Mesenchymal stem cell (in vitro differentiated cells and primary cell): Measurements from ENCODE around the gene ORM1.

Source experiments
- DNase-seq: peaks from one replicate; pipeline ENCODE4 v3.0.0-alpha.2; 2013
- H2AFZ ChIP-seq: one replicate; pipeline ENCODE4 v1.6.1; 2013; ENCODE audit warnings: low read depth, mild to moderate bottlenecking, control low read depth, inconsistent platforms, low read length, moderate library complexity
- H2AK5ac ChIP-seq: 2 replicates; pipeline ENCODE4 v1.6.1; 2013; ENCODE audit warnings: low read length, moderate library complexity, mild to moderate bottlenecking, inconsistent platforms; ENCODE audit not compliant: severe bottlenecking
- H2BK120ac ChIP-seq: one replicate; pipeline ENCODE4 v1.6.1; 2013; ENCODE audit warnings: low read depth, mild to moderate bottlenecking, inconsistent platforms, low read length, moderate library complexity
- H2BK12ac ChIP-seq, 2 experiments: one replicate each; pipeline ENCODE4 v1.6.1; 2013; ENCODE audit warnings: inconsistent platforms in 2 of 2, low read length in 2 of 2, mild to moderate bottlenecking in 2 of 2, moderate library complexity in 2 of 2, control low read depth in 1 of 2
- H2BK15ac ChIP-seq: one replicate; pipeline ENCODE4 v1.6.1; 2013; ENCODE audit warnings: mild to moderate bottlenecking, low read depth, inconsistent platforms; ENCODE audit not compliant: poor library complexity, severe bottlenecking
- H2BK5ac ChIP-seq: 2 replicates; pipeline ENCODE4 v1.6.1; 2013; ENCODE audit warnings: low read depth, mild to moderate bottlenecking, low read length, control low read depth, inconsistent platforms; ENCODE audit not compliant: poor library complexity, severe bottlenecking
- H3K14ac ChIP-seq, 2 experiments: one replicate each; pipeline ENCODE4 v1.6.1; 2013; ENCODE audit warnings: inconsistent platforms in 2 of 2, low read length in 2 of 2, control low read depth in 1 of 2, mild to moderate bottlenecking in 1 of 2, moderate library complexity in 1 of 2
- H3K18ac ChIP-seq, 2 experiments: one replicate each; pipeline ENCODE4 v1.6.1; 2013; ENCODE audit warnings: inconsistent platforms in 2 of 2, low read length in 2 of 2, control low read depth in 1 of 2, low read depth in 1 of 2, mild to moderate bottlenecking in 1 of 2
- H3K23ac ChIP-seq, 2 experiments: one replicate each; pipeline ENCODE4 v1.6.1; 2013; ENCODE audit warnings: inconsistent platforms in 2 of 2, low read length in 2 of 2, mild to moderate bottlenecking in 2 of 2, moderate library complexity in 2 of 2, control low read depth in 1 of 2
- H3K27ac ChIP-seq: 2 replicates; pipeline ENCODE4 v1.5.1; 2013; ENCODE audit warnings: mild to moderate bottlenecking, moderate library complexity, low read length, control low read depth, inconsistent platforms; ENCODE audit not compliant: poor library complexity, severe bottlenecking
- H3K27me3 ChIP-seq, 2 experiments: 2 replicates each; pipeline versions ENCODE4 v1.6.1 to v1.7.0; 2013; ENCODE audit warnings: low read length in 2 of 2, mild to moderate bottlenecking in 2 of 2, moderate library complexity in 2 of 2, control low read depth in 1 of 2, inconsistent platforms in 1 of 2; ENCODE audit not compliant: control insufficient read depth in 1 of 2, insufficient read depth in 1 of 2
- H3K36me3 ChIP-seq, 2 experiments: 2 replicates each; pipeline versions ENCODE4 v1.6.1 to v1.7.0; 2013; ENCODE audit warnings: low read length in 2 of 2, control low read depth in 1 of 2, inconsistent platforms in 1 of 2, low read depth in 1 of 2, mild to moderate bottlenecking in 1 of 2; ENCODE audit not compliant: insufficient read depth in 2 of 2, control insufficient read depth in 1 of 2
- H3K4ac ChIP-seq, 2 experiments: one replicate each; pipeline ENCODE4 v1.6.1; 2013; ENCODE audit warnings: inconsistent platforms in 2 of 2, low read length in 2 of 2, mild to moderate bottlenecking in 2 of 2, moderate library complexity in 2 of 2, control low read depth in 1 of 2, low read depth in 1 of 2
- H3K4me1 ChIP-seq: 2 replicates; pipeline ENCODE4 v1.6.1; 2013; ENCODE audit warnings: low read depth, low read length, control low read depth; ENCODE audit not compliant: control insufficient read depth, insufficient read depth
- H3K4me2 ChIP-seq: 2 replicates; pipeline ENCODE4 v1.6.1; 2013; ENCODE audit warnings: low read length, mild to moderate bottlenecking, inconsistent platforms; ENCODE audit not compliant: poor library complexity, severe bottlenecking
- H3K4me3 ChIP-seq, 2 experiments: 2 replicates each; pipeline versions ENCODE4 v1.5.1 to v1.7.0; 2013; ENCODE audit warnings: low read length in 2 of 2, mild to moderate bottlenecking in 2 of 2, control low read depth in 1 of 2, low read depth in 1 of 2; ENCODE audit not compliant: insufficient read depth in 1 of 2
- H3K79me1 ChIP-seq: replicated peaks from 2 replicates; pipeline ENCODE4 v1.6.1; 2013; ENCODE audit warnings: mild to moderate bottlenecking, control low read depth, low read length, inconsistent platforms; ENCODE audit not compliant: poor library complexity, severe bottlenecking
- H3K9ac ChIP-seq: 2 replicates; pipeline ENCODE4 v1.7.0; 2013; ENCODE audit warnings: mild to moderate bottlenecking, low read length, moderate library complexity
- H3K9me3 ChIP-seq: 2 replicates; pipeline ENCODE4 v1.7.0; 2013; ENCODE audit warnings: mild to moderate bottlenecking, low read length; ENCODE audit not compliant: control insufficient read depth
- H4K8ac ChIP-seq: one replicate; pipeline ENCODE4 v1.6.1; 2013; ENCODE audit warnings: inconsistent platforms, mild to moderate bottlenecking, low read length, moderate library complexity
- H4K91ac ChIP-seq: one replicate; pipeline ENCODE4 v1.6.1; 2013; ENCODE audit warnings: mild to moderate bottlenecking, low read length, inconsistent platforms
- WGBS: methylation state at CpG from one replicate; pipeline ENCODE4 v1.1.7; 2013; ENCODE audit warnings: mixed read lengths; 5-methylcytosine and 5-hydroxymethylcytosine counted together

The ORM1 gene

DNA sequence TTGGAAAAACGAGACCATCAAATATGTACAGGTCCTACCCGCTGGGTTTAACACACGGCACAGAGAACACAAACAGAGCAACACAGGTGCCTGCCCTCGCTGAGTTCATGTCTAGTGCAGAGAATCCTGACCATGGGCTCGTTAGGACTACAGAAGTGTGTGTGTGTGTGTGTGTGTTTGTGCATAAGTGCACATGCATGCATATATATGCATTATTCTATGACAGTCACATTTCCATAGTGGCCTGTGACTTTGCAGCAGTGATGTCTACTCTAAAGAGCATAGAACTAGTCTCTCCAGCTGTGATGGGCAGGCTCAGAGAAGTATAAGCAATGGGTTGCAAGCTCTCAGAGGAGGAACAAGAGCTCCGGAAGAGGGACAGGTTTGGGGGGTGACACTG, 34.5 kb downstream of the ORM1 start:
- WGBS: 97% methylated on average over 5 of the region's 6 CpGs
- H3K14ac ChIP-seq: no peak overlapping the region

DNA sequence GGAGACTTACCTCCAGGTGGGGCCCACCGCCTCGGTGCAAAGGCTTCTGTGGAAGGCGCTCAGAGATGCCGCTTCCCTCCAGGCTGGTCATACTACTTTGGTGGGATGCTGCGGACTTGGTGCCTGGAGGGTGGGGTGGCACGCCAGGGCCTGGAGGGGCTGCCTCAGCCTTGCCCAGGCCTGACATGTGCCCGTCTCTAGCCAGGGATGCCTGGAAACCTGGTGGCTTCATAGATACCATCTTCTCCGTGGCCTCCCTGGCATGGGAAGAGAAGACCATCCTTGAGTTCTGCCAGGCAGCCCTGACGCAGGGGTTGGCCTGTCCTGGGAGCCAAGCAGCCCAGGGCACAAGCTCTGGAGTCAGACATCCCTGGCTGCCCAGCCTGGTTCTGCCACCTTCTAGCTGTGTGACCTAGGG, 35.0 kb downstream of the ORM1 start:
- Histone ChIP-seq H3K14ac (no peak overlapping the region), H3K27me3 (no peaks in the 10 kb centered on the region), H2AFZ (no peak overlapping the region), H3K23ac (no peak overlapping the region), H3K4ac (no peak overlapping the region), H3K9ac (no peak overlapping the region), H4K91ac (no peak overlapping the region), H4K8ac (no peak overlapping the region), H3K79me1 (peaks cover 6% of the 10 kb centered on the region), H3K4me1 (peaks cover 2% of the 10 kb centered on the region), H3K4me3 (no peak overlapping the region), H3K36me3 (peaks cover 64 to 81% of the 10 kb centered on the region in 2 experiments), H2BK120ac (no peak overlapping the region), H2BK15ac (no peak overlapping the region), H3K18ac (no peak overlapping the region), H3K27ac (no peak overlapping the region), H2AK5ac (no peak overlapping the region), H3K4me2 (no peak overlapping the region), H2BK12ac (no peak overlapping the region), H3K9me3 (no peaks in the 10 kb centered on the region), H2BK5ac (no peak overlapping the region)
- DNase-seq: no peak
- 98% methylated on average over 9 of the region's 9 CpGs for WGBS

More for the DNA sequence above, 34.5 kb downstream of the ORM1 start:
- H2BK15ac ChIP-seq: no peak overlapping the region
- H2BK120ac ChIP-seq: no peak overlapping the region
- H4K91ac ChIP-seq: no peak overlapping the region
- DNase-seq: no peak
- no peak overlapping the region for H2AK5ac ChIP-seq
- no peak overlapping the region for H4K8ac ChIP-seq
- no peak overlapping the region for H3K27ac ChIP-seq
- peaks cover 4% of the 10 kb centered on the region for H3K79me1 ChIP-seq
- no peak overlapping the region for H2BK5ac ChIP-seq
- no peak overlapping the region for H3K18ac ChIP-seq
- no peak overlapping the region for H2AFZ ChIP-seq
- no peak overlapping the region for H3K9ac ChIP-seq
- H3K4me1 ChIP-seq: peaks cover 2% of the 10 kb centered on the region
- peaks cover 62 to 79% of the 10 kb centered on the region in 2 experiments for H3K36me3 ChIP-seq
- H3K4me2 ChIP-seq: no peak overlapping the region
- no peaks in the 10 kb centered on the region for H3K9me3 ChIP-seq
- no peak overlapping the region for H3K23ac ChIP-seq
- no peak overlapping the region for H2BK12ac ChIP-seq
- H3K4ac ChIP-seq: no peak overlapping the region
- H3K4me3 ChIP-seq: no peak overlapping the region
- H3K27me3 ChIP-seq: no peaks in the 10 kb centered on the region

DNA sequence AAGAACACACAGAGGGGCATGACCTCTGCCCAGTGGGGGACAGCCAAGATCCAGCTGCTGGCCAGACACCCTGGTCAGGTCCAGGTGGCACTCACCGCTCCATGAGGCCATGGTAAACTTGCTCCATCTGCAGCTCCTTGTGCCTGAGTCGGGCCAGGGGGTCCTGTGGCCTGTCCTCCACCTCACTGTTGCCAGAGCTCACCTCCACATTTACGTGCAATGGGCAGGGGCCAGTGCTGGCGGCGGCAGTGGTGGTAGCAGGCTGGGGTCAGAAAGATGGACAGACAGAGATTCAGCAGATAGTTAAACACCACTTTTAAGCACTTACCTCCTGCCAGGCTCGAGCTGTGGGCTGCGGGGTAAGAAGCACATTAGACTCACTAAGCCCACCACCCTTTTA, 36.9 kb downstream of the ORM1 start:
- no peak overlapping the region for H3K4ac ChIP-seq
- H3K79me1 ChIP-seq: peaks cover 6% of the 10 kb centered on the region
- no peak overlapping the region for H3K23ac ChIP-seq
- H2BK120ac ChIP-seq: no peak overlapping the region
- H3K18ac ChIP-seq: no peak overlapping the region
- H3K14ac ChIP-seq: no peak overlapping the region
- no peak overlapping the region for H2BK15ac ChIP-seq
- H3K9me3 ChIP-seq: no peaks in the 10 kb centered on the region
- no peak overlapping the region for H3K9ac ChIP-seq
- H4K91ac ChIP-seq: no peak overlapping the region
- DNase-seq: no peak
- H2BK12ac ChIP-seq: no peak overlapping the region
- no peak overlapping the region for H3K4me2 ChIP-seq
- H2AK5ac ChIP-seq: no peak overlapping the region
- peaks cover 66 to 89% of the 10 kb centered on the region in 2 experiments for H3K36me3 ChIP-seq
- H3K27ac ChIP-seq: no peak overlapping the region
- H3K4me1 ChIP-seq: peaks cover 9% of the 10 kb centered on the region
- no peak overlapping the region for H4K8ac ChIP-seq
- no peak overlapping the region for H2BK5ac ChIP-seq
- no peak overlapping the region for H3K4me3 ChIP-seq
- no peaks in the 10 kb centered on the region for H3K27me3 ChIP-seq
- H2AFZ ChIP-seq: no peak overlapping the region
- WGBS: 99% methylated on average over 7 of the region's 7 CpGs

DNA sequence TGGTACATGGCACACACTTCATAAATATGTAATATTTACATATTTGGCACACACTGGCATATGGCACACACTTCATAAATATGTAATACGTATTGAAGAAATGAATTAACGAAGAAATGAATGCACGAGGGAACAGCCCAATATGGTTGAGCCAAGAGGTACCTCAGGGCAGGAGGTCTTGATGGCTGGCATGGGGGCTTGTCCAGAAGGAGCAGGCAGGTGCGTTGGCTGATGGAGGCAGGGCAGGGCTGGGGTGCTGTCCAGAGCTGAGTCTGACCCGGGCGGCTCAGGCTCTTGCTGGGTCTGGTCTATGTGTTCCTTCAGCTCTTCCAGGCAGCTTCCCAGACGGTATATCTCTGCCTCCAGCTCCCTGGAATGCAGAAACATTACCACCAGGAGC, 38.6 kb downstream of the ORM1 start:
- Histone ChIP-seq H3K18ac (no peak overlapping the region), H3K27me3 (no peaks in the 10 kb centered on the region), H2BK15ac (no peak overlapping the region), H2BK12ac (no peak overlapping the region), H3K4me2 (no peak overlapping the region), H3K9ac (no peak overlapping the region), H2BK5ac (no peak overlapping the region), H3K27ac (no peak overlapping the region), H2AFZ (no peak overlapping the region), H3K36me3 (peaks cover 53 to 76% of the 10 kb centered on the region in 2 experiments), H3K79me1 (peaks cover 6% of the 10 kb centered on the region), H3K4ac (no peak overlapping the region), H3K4me1 (peaks cover 14% of the 10 kb centered on the region), H3K9me3 (no peaks in the 10 kb centered on the region), H3K23ac (no peak overlapping the region), H2AK5ac (no peak overlapping the region), H4K91ac (no peak overlapping the region), H3K4me3 (no peak overlapping the region), H4K8ac (no peak overlapping the region), H2BK120ac (no peak overlapping the region), H3K14ac (no peak overlapping the region)
- DNase-seq: no peak
- WGBS: 96% methylated on average over 6 of the region's 7 CpGs
